GM19397 (cell line): ENCODE data around the gene KDM2A.

Source experiments
- ATAC-seq: cut with Tn5 transposase; IDR thresholded peaks from one replicate; pipeline ENCODE4 v1.9.1; 2021; ENCODE audit warnings: mild to moderate bottlenecking, moderate library complexity; ENCODE audit not compliant: unreplicated experiment

The KDM2A gene

GRCh38 chr11:67271205-67271540 is 152.1 kb downstream of the KDM2A start:
- no peak for ATAC-seq

DNA sequence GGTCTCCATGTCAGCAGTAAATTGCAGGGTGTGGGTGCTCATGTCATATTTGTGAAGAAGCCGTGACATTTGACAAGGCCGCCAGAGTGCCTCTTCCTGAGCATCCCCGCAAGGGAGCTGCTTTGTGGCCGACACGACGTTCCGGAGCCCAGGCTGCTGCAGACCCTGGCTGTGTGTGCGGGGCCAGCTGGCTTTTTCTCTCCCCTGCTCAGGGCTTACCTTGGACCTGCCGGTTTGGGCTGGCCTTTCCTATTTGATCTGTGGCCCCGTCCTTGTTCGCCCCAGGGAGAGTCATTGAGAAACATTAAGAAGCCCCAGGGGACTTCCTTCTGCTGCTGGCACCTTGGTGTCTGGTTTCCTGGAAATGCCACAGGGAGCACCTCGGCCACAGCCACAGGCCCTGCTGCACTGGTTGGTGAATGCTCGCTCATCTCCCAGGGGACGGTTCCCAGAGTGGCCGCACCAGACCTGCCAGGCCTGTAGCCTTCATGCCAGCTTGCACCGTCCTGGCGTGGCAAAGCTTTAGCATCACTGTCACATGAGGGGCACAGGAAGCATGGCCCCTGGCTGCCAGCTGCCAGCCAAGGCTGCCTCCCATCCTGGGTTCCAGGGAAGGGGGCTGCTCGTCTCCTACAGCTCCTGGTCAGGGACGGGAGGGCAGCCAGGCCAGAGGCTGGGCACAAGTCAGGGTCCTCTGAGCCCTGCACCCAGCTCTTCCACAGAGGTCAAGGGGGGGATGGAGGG is 152.7 kb downstream of the KDM2A start:
- no peak for ATAC-seq

- ATAC-seq, result no peak
Observed at GRCh38 chr11:67272327-67273259, 153.5 kb downstream of the KDM2A start.

DNA sequence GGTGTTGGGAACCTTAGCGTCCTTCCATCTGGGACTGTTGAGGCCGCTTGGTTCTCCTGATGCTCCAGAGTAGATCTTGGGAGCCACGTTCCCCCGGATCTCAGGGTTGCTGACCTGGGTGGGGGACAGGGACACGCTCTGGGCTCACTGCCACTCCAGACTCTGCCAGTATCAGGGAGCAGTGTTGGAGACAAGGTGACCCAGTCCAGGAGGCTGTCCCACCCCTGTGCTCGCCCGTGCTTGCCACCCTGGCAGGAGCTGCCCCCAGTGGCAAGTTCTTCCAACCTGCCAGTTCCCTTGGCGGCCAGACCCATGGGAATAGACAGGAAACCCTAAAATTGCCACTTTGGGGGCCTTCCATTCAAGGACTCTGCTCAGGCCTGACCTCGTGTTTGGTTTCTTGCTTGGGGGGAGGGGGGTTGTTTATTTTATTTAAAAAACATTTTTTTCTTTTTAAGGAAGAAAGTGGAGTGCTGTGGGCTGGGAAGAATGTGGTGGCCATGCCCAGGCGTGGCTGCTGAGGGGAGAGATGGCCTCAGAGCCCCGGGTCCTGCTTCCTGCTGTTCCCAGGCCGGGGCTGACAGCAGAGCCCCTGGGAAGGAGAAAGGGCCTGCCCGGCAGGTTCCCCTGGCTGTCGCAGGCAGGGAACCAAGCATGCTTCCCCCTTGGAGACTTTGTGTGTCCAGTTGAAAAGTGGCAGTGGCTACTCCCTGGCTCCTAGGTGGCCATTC is 154.4 kb downstream of the KDM2A start:
- no peak for ATAC-seq

GRCh38 chr11:67274768-67275605 is 155.9 kb downstream of the KDM2A start:
- no peak for ATAC-seq

GRCh38 chr11:67275606-67276409 is 156.7 kb downstream of the KDM2A start:
- no peak for ATAC-seq

- peak; percentile 7 for ATAC-seq
Observed at GRCh38 chr11:67276781-67277230, 157.7 kb downstream of the KDM2A start.

- ATAC-seq, result peak; percentile 74
Observed at GRCh38 chr11:67277231-67277961, 158.3 kb downstream of the KDM2A start.

DNA sequence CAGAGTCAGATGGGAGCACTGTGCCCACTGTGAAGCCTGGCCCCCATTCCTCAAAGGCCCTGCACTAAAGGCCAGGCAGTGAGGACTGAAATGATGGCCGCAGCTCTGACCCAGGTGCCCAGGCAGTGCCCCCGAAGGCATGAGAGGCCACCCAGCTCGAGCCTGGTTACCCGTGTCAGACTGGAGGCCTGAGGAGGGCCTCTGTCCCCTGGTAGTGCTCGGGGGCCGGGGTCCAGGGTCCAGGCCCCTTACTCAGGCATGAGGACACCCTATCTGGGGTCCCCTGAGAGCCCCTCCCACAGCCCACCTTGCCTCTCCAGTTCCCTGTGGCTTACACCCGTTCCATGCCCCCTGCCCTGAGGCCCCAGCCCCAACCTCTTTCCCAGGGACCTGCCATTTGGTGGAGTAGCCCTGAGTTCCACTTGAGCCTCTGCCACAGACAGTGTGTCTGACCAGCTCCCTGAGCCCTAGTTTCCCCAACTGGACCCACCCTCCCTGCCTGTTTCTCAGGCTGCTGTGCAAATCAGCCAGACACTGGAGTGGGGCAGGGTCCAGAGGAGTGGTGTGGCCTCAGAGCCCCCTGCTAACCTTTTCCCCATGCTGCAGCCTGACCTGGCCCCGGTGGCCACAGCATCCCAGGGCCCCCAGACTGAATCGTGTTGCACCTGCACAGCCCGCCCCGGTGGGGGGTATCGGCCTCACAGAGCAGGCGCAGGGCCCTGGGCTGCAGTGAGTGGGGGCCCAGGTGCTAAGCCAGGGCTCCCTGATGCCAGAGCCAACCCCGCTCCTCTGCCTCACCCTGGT is 159.3 kb downstream of the KDM2A start:
- no peak for ATAC-seq

DNA sequence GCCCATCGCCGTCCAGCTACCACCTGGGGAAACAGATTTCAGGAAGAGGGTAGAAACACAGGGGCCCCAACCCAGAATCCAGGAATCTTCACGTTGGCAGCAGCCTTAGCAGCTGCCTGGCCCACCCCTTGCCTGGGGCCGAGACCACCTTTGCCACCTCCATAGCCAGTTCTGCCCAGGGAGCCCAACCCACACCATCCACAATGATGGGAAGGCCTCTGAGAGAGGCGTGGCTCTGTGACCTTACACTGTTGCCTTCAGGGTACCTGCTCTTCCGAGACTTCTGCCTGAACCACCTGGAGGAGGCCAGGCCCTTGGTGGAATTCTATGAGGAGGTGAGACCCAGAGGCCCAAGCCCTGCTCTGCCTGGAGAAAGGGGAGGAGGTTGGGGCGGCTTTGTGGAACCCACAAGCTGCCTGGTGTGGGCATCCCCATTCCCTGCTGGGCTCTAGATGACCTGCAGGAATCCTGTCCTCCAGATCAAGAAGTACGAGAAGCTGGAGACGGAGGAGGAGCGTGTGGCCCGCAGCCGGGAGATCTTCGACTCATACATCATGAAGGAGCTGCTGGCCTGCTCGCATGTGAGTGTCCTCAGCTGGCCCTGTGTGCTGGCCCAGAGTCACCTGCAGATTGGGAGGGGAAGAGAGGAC is 160.0 kb downstream of the KDM2A start:
- ATAC-seq, result no peak

GRCh38 chr11:67279589-67280340 is 160.7 kb downstream of the KDM2A start:
- no peak for ATAC-seq

- ATAC-seq, result no peak
Observed at GRCh38 chr11:67280341-67280787, 161.3 kb downstream of the KDM2A start.

DNA sequence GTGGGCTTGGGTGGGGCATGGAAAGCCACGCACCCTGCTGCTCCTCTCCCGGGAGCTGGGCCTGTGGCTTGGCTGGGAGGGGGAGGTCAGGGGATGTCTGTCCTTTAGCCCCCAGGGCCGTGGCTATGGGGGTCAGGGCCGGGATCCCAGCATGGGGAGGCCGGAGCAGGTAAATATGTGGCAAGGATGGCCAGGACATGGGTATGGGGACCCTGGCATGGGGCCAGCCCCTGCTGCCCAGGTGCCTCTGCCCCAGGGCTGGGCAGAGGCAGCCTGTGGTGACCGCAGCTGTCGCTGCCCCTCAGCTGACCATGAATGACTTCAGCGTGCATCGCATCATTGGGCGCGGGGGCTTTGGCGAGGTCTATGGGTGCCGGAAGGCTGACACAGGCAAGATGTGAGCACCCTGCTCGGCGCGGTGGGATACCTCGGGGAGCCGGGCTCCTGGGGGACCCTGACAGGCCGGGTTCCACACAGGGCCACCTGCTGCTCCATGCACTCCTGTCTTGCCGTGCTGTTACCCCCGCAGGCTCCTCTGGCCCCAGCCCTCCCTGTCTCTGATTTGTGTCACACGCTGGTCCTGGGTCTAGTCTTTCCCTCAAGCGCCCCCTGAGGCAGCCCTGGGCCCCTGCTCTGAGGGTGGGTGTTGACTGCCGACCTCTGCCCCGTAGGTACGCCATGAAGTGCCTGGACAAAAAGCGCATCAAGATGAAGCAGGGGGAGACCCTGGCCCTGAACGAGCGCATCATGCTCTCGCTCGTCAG is 161.9 kb downstream of the KDM2A start:
- ATAC-seq, result no peak

DNA sequence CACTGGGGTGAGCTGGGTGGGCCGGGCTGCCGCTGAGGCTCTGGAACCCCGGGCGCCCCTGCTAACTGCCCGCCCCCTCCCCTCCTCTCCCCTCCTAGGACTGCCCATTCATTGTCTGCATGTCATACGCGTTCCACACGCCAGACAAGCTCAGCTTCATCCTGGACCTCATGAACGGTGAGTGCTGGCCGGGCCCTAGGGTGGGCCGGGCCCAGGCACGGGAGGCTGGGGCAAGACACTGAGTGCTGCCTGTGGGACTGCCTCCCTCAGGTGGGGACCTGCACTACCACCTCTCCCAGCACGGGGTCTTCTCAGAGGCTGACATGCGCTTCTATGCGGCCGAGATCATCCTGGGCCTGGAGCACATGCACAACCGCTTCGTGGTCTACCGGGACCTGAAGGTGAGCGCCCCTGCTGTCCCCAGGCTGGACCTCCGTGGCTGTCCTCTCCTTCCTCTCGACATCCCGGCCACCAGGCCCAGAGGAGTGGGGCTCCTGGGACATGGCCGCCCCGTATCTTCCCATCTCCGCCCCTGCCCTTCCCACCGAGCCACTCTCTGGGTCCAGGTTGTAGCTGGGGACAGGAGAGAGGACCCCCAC is 162.6 kb downstream of the KDM2A start:
- no peak for ATAC-seq

DNA sequence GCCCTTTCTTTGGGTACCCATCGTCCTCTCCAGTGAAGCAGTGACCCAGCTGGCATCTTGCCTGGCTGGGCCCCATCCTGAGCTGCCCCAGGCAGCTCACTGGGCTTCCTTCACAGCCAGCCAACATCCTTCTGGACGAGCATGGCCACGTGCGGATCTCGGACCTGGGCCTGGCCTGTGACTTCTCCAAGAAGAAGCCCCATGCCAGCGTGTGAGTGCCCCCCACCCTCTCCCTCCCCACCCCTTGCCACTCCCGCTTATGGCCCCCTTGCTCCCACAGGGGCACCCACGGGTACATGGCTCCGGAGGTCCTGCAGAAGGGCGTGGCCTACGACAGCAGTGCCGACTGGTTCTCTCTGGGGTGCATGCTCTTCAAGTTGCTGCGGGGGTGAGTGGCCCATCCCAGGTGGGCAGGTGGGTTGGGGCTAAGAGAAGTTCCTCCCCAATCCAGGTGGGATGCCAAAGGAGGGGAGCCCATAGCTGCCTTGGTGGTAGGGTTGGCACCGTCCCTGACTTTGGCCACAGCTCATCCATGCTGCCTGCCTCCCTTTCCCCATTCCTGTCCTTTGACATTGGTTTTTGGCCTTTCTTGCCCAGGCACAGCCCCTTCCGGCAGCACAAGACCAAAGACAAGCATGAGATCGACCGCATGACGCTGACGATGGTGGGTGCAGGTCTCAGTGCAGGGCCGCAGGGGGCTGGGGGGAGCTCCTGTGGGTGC is 163.3 kb downstream of the KDM2A start:
- no peak for ATAC-seq
